HEK293T (cell line): ENCODE measurements around the gene KIF5C.

Experiments used
- CTCF ChIA-PET: fragments of 350-600 bp; formaldehyde crosslinking; extraction: SDS; loops from one replicate; lab custom pipeline; 2021; ENCODE audit warnings: antibody characterized with exemption, inconsistent platforms; lab: Yijun Ruan, JAX
- POLR2A ChIA-PET: fragments of 350-600 bp; formaldehyde crosslinking; extraction: SDS; loops from one replicate; lab custom pipeline; 2020; ENCODE audit warnings: antibody characterized with exemption, inconsistent platforms; lab: Yijun Ruan, JAX
- DNase-seq: peaks from one replicate; pipeline ENCODE4 v3.0.0; 2012; ENCODE audit warnings: mixed read lengths; ENCODE audit errors: extremely low spot score
- ARNT ChIP-seq: fragments of 450-650 bp; IDR thresholded peaks from 2 replicates; pipeline ENCODE4 v1.6.1; 2017; ENCODE audit warnings: mild to moderate bottlenecking
- BHLHE40 ChIP-seq: fragments of 450-650 bp; IDR thresholded peaks from 2 replicates; pipeline ENCODE4 v1.6.1; 2016; ENCODE audit warnings: mild to moderate bottlenecking, moderate library complexity, borderline replicate concordance
- CTBP1 ChIP-seq: fragments of 450-650 bp; IDR thresholded peaks from 2 replicates; pipeline ENCODE4 v1.6.1; 2016; ENCODE audit warnings: borderline replicate concordance
- ELF4 ChIP-seq: fragments of 450-650 bp; IDR thresholded peaks from 2 replicates; pipeline ENCODE4 v1.6.1; 2017; ENCODE audit warnings: antibody characterized with exemption
- FOXA1 ChIP-seq: fragments of 450-650 bp; IDR thresholded peaks from 2 replicates; pipeline ENCODE4 v1.6.1; 2016; ENCODE audit warnings: mild to moderate bottlenecking
- FOXK2 ChIP-seq: fragments of 450-650 bp; IDR thresholded peaks from 2 replicates; pipeline ENCODE4 v1.6.1; 2016; ENCODE audit warnings: mild to moderate bottlenecking
- FOXM1 ChIP-seq: fragments of 450-650 bp; IDR thresholded peaks from 2 replicates; pipeline ENCODE4 v1.6.1; 2017; ENCODE audit warnings: mild to moderate bottlenecking, borderline replicate concordance
- HDGF ChIP-seq: fragments of 450-650 bp; IDR thresholded peaks from 2 replicates; pipeline ENCODE4 v1.6.1; 2017; ENCODE audit warnings: antibody characterized with exemption, borderline replicate concordance
- L3MBTL2 ChIP-seq: fragments of 450-650 bp; conservative IDR thresholded peaks from 2 replicates; pipeline ENCODE4 v1.6.1; 2016; ENCODE audit warnings: mild to moderate bottlenecking
- LEF1 ChIP-seq: fragments of 450-650 bp; IDR thresholded peaks from 2 replicates; pipeline ENCODE4 v1.6.1; 2017; ENCODE audit warnings: mild to moderate bottlenecking, borderline replicate concordance
- NFRKB ChIP-seq: fragments of 450-650 bp; IDR thresholded peaks from 2 replicates; pipeline ENCODE4 v1.6.1; 2016; ENCODE audit warnings: mild to moderate bottlenecking, moderate library complexity
- SP1 ChIP-seq: fragments of 450-650 bp; IDR thresholded peaks from 2 replicates; pipeline ENCODE4 v1.6.1; 2017
- SUZ12 ChIP-seq: fragments of 450-650 bp; IDR thresholded peaks from 2 replicates; pipeline ENCODE4 v1.6.1; 2016; ENCODE audit warnings: mild to moderate bottlenecking
- TARDBP ChIP-seq: fragments of 450-650 bp; IDR thresholded peaks from 2 replicates; pipeline ENCODE4 v1.6.1; 2016
- ZNF384 ChIP-seq: fragments of 450-650 bp; IDR thresholded peaks from 2 replicates; pipeline ENCODE4 v1.6.1; 2016
- TF ChIP-seq, protein P1 (sequence below): fragments of 450-650 bp; IDR thresholded peaks from 2 replicates; pipeline ENCODE4 v1.6.1; 2016

The KIF5C gene

DNA sequence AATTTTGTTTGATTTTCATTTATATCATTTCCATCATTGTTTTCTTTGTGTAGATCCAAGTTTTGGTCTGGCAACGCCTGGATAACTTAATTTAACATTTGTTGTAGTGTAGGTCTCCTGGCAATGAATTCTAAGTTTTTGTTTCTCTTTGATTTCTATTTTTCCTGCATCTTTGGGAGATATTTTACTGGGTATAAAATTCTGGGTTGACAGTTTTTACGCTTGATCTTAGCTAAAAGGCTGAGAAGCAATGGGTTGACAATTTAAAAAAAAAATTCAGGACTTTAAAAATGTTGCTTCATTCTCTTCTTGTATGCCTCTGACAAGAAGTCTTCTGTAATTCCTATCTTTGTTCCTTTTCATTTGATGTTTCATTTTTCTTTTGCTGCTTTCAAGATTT is 172.1 kb downstream of the KIF5C start:
- TF ChIP-seq LEF1 (no peak), FOXM1 (no peak), ZNF384 (no peak), CTBP1 (no peak), NFRKB (no peak), ARNT (no peak), HDGF (no peak), BHLHE40 (no peak)
- ChIA-PET POLR2A (no interaction called here), CTCF (no interaction called here)
- DNase-seq = no peak

DNA sequence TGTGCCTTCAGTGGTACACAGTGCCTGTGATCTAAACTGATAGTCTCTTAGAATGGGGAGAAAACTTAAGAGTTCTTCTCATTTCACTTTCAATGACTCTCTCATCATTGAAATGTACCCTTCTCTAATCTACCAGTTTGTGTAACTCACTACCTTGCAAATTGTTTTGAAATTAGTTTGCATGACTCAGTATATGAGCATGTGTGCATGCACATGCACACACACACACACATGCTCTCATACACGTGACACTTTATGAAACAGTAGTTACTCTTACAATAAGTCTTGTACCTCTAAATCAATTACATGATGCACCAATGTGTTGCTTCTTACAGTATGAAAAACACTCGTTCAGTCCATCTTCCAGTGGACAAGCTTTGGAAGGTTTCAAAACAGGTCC is 174.1 kb downstream of the KIF5C start:
- CTCF ChIA-PET = no interaction called here
- TF ChIP-seq FOXA1 (no peak), FOXM1 (no peak), CTBP1 (no peak), SP1 (no peak), FOXK2 (no peak), HDGF (no peak), ARNT (no peak), BHLHE40 (no peak), ELF4 (no peak)
- TF ChIP-seq, protein P1, sequence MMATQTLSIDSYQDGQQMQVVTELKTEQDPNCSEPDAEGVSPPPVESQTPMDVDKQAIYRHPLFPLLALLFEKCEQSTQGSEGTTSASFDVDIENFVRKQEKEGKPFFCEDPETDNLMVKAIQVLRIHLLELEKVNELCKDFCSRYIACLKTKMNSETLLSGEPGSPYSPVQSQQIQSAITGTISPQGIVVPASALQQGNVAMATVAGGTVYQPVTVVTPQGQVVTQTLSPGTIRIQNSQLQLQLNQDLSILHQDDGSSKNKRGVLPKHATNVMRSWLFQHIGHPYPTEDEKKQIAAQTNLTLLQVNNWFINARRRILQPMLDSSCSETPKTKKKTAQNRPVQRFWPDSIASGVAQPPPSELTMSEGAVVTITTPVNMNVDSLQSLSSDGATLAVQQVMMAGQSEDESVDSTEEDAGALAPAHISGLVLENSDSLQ = no peak
- POLR2A ChIA-PET = no interaction called here
- no peak for DNase-seq

DNA sequence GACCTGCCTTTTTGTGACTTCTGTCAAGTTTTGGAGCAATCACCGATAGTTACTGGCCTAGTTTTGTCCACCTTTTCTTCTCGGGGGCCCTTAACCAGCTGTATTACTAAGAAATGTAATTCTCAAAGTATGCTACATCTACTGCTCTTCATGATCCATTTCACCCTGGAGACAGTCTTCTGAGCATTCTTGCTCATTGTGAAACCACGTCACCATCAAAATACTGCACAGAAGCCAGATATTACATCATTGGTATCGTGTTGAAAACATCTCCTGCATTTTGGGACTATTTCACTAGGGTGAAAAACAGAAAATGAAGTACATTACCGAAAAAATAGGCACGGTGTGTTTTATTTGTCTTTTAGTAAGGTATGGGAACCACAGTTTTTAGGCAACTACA is 175.2 kb downstream of the KIF5C start:
- TF ChIP-seq LEF1 = no peak
- no peak for TF ChIP-seq BHLHE40
- TF ChIP-seq FOXM1 = no peak
- TF ChIP-seq TARDBP = no peak
- TF ChIP-seq, protein P1 = no peak
- TF ChIP-seq ELF4 = no peak
- TF ChIP-seq FOXK2 = no peak
- no peak for TF ChIP-seq L3MBTL2
- CTCF ChIA-PET = no interaction called here
- DNase-seq = no peak
- POLR2A ChIA-PET = no interaction called here

DNA sequence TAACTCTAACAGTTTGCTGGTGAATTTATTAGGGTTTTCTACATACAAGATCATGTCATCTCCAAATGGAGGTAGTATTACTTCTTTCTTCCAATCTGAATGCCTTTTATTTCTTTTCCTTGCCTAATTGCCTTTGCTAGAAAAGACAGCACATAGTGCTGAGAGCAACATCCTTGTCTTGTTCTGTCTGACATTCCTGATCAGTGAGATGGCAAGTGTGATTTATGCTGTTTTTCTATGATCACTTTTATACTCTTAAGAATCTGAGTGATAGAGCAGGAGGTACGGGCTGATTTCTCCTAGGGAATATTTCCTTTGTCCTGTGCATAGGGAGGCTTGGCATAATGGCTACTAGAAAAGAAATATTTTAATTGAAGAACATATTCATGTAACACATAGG is 180.7 kb downstream of the KIF5C start:
- TF ChIP-seq FOXK2 (no peak), TARDBP (no peak), ARNT (no peak)
- TF ChIP-seq, protein P1 = no peak
- CTCF ChIA-PET = no interaction called here
- POLR2A ChIA-PET = no interaction called here
- DNase-seq = no peak

DNA sequence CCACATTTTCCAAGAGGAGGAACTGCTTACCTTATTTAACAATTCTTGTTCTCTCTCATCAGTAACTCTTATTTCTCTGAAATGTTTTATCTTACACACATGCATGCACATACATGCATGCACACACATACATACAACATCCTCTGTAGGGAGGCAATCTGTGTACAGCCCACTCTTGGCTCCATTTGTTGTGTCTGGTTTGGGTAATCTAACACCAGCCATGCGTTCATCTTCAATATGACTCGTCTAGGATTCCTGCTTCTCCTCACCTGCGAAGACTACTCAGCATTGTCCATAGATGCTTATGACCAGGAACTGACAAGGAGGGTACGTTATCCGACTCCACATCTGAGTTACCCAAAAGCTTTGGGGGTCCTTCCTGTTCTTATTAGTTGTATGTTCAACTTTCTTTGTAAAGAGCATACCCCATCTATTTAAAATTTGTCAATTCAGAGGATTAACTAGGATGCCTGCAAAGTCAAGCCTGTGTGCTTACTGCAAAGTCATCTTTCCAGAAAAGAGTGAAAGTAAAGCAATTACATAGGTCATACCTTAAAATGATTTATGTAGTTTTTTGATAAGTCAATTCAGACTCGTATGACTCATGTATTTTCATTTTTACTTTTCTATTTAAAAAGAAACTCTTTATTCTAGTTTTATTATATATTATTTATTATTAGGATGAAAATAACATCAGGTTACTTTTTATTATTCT is 181.7 kb downstream of the KIF5C start:
- POLR2A ChIA-PET = no interaction called here

DNA sequence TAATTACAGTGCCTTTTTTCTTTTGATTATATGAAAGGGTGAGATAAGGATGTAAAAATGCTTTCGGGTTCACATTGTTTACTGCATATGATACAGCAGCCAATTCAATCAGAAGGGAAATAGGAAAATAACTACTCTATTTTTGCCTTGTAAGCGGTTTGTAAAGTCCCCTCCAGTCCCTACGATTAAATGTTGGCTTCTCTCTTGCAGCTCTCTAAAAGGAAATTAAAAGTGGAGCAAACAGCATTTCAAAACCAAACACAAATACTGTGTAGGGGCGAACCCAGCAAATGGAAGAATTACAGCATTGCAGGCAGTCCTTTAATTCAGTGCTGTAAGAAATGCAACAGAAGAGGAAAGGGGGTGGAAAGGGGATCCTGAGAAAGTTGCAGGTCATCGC is 182.4 kb downstream of the KIF5C start:
- DNase-seq = no peak
- ChIA-PET POLR2A (no interaction called here), CTCF (no interaction called here)
- TF ChIP-seq CTBP1 = no peak
- TF ChIP-seq HDGF = no peak
- TF ChIP-seq FOXK2 = no peak
- no peak for TF ChIP-seq L3MBTL2
- TF ChIP-seq ZNF384 = no peak
- TF ChIP-seq LEF1 = no peak
- TF ChIP-seq BHLHE40 = no peak
- TF ChIP-seq, protein P1 = no peak
- no peak for TF ChIP-seq ELF4
- TF ChIP-seq FOXA1 = no peak
- TF ChIP-seq SUZ12 = no peak
- TF ChIP-seq SP1 = no peak
- no peak for TF ChIP-seq NFRKB

More for the DNA sequence above, 181.7 kb downstream of the KIF5C start:
- DNase-seq = no peak
- TF ChIP-seq BHLHE40 (no peak), L3MBTL2 (no peak), FOXA1 (no peak), FOXK2 (no peak), TARDBP (no peak)
- TF ChIP-seq, protein P1 = no peak
- CTCF ChIA-PET = no interaction called here
